ENCODE results near the gene GPR137.

- no peak for TF ChIP-seq CTCF (IDR thresholded peaks at IDR 0.05)
- TF ChIP-seq POLR2A (IDR thresholded peaks at IDR 0.05): no peak
These were observed 10.4 kb upstream of the GPR137 start for GRCh38 chr11:64275031-64275800.

Measured in right lobe of liver (tissue), 4 donors.